ENCODE measurements around the gene ZACN.

DNA sequence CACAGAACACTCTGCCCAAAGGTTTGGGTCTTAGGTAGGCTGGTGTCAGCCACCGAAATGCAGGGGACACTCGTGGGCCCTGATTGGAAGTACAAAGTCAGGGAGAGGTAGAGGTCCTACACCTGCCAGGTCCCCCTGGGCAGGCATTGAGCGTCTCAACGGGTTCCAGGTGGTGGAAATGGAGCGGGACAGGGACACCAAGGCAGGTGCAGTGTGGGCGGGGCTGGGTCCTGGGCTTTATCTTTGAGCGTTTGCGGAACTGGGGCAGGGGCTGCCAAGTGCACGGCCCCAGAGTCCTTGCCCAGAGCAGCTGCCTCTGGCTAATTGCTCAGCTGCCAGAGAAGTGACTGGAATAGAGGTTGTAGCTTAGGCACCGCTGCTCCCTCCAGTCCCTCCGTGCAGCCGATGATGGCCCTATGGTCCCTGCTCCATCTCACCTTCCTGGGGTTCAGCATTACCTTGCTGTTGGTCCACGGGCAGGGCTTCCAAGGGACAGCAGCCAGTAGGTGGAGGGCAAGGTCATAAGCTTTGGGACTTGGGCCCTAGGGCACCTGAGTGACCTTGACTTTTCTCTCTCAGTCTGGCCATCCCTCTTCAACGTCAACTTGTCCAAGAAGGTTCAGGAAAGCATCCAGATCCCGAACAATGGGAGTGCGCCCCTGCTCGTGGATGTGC, at the start of gene ZACN:
- TF ChIP-seq POLR2A (IDR thresholded peaks at IDR 0.05), result no peak
- TF ChIP-seq, protein P1, sequence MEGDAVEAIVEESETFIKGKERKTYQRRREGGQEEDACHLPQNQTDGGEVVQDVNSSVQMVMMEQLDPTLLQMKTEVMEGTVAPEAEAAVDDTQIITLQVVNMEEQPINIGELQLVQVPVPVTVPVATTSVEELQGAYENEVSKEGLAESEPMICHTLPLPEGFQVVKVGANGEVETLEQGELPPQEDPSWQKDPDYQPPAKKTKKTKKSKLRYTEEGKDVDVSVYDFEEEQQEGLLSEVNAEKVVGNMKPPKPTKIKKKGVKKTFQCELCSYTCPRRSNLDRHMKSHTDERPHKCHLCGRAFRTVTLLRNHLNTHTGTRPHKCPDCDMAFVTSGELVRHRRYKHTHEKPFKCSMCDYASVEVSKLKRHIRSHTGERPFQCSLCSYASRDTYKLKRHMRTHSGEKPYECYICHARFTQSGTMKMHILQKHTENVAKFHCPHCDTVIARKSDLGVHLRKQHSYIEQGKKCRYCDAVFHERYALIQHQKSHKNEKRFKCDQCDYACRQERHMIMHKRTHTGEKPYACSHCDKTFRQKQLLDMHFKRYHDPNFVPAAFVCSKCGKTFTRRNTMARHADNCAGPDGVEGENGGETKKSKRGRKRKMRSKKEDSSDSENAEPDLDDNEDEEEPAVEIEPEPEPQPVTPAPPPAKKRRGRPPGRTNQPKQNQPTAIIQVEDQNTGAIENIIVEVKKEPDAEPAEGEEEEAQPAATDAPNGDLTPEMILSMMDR (IDR thresholded peaks at IDR 0.05), result no peak
